NCI-H510A treated with DMSO at 0.1 percent for 48 hours (cell line): ENCODE results near the gene CAMK2N2.
"Not testable (repeated sequence)": the region's sequence is repeated elsewhere in the genome, so short reads cannot be mapped to it uniquely, and the experiment has no call there.

ENCODE experiments used
- DNase-seq: peaks from one replicate; lab custom pipeline; 2025; lab: John Stamatoyannopoulos, UW

The CAMK2N2 gene

DNA sequence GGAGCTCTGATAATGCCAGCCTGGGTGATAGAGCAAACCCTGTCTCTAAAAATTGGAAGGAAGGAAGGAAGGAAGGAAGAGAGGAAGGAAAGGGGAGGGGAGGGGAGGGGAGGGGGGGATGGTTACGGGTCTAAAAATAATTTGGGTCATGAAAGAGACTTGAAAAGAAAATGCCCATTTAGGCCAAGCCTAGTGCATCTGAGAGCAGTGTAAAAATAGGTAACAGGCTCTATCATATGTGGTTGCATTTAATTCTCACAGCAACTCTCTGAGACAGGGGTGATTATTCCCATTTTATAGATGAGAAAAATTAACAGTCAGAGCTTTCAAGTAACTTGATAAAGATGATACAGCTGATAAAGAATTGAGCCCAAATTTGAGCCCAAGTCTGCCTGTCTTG is 10.9 kb upstream of the CAMK2N2 start:
- no peak for DNase-seq

GRCh38 chr3:184267249-184267648 is 5.9 kb upstream of the CAMK2N2 start:
- DNase-seq = not testable (repeated sequence)

- DNase-seq = peak; percentile 81
Measured at GRCh38 chr3:184262764-184263179, 1.4 kb upstream of the CAMK2N2 start.

DNA sequence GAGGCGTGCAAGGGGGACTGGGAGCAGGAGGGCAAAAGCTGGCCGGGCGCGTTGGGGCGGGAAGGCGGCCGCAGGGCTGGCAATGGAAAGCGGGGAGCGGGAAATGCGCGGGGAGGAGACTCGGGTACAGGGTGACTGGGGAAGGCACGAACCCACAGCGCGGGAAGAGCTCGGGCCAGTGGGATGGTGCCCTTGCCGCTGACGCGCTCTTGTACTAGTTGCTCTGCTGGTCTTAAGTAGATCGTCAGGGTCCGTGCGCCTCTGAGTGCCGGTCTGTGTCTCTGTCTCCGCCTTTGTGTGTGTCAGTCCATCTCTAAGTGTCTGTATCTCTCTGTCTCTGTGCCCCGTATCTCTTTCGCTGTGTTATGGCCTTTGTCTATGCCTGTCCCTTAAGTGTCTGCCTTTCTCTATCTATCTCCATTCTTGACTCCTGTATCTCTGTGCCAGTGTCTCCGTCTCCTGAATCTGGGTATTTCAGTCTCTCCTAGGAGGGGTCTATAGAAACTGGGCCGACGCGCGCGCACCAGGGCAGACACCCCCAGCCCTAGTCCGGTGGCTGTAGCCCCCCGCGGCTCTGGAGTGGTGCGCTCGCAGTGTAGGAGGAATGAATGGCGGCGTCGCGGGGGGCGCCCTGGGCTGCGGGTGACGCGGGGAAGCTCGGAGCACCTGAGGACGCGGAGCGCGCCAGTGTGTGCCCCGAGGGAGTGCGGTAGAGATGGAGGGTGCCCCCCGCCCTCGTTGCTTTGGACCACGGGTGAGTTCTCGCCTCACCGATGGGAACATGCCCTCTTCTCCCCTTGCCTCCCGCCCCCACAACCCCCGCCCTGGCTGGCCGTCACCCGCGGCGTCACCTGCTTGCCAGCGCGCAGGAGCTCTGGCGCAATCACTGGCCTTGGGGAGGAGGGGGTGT is 756 bp upstream of the CAMK2N2 start:
- DNase-seq = peak; percentile 81

- DNase-seq = no peak
Measured at GRCh38 chr3:184260724-184261269, 556 bp downstream of the CAMK2N2 start.

DNA sequence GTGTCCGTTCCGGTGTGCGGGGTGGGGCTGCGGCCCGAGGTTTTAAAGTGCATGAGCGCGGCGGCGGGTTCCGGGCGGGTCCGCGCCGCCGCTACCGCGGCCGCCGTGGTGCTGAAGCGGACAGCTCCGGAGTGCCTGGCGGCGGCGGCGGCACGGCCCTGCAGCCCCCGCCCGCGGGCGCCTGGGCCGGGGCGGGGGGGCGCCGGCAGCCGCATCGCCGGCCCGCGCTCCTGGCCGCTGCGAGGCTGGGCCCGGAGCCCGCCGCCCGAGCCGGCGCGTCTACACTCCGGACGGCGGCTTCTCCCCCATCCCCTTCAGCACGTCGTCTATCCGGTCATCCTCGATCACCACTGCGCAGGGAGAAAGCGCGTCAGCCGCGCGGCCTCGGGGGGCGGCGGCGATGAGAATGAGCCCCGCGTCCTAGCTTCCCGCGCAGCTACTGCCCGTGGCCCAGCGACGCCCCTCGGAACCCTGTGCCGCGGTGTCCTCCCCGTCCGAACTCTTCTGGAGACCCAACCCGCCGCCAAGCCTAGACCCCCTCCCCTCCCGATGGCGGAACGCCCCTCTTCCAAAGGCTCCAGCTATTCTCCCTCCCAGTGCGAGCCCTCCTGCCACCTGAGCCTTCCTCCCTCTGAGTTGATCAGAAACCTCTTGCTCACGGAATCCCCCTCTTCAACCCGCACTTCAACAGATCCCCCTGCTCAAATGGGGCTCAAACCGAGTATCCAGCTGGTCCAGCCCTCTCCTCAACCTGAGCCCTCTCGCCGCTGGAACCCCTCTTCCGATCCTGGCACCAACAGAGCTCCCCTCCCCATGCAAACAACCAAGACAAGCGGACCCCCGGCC is 1.3 kb downstream of the CAMK2N2 start:
- no peak for DNase-seq

DNA sequence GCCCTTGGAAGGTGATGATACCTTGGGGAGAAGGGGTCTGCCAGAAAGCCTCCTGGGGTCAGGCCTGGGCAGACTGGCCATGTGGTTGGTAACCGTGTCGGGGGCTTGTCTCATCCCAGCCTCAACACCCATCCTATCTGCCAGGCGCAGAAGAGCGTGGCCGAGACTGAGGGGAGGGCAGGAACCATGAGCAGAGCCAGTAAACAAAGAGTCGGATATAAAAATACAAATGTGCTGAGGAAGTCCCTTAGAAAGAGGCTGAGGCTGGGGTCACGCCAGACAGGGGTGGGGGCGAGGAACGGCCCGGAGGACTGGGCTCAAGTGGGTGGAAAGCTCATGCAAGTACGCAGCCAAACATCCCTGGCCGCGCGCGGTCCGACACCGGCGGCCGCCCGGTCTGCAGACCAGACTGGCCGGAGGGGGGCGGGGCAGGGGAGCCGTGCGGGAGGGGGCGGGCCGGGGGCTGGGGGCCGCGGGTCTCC is 1.9 kb downstream of the CAMK2N2 start:
- no peak for DNase-seq

GRCh38 chr3:184258926-184259325 is 2.4 kb downstream of the CAMK2N2 start:
- no peak for DNase-seq

DNA sequence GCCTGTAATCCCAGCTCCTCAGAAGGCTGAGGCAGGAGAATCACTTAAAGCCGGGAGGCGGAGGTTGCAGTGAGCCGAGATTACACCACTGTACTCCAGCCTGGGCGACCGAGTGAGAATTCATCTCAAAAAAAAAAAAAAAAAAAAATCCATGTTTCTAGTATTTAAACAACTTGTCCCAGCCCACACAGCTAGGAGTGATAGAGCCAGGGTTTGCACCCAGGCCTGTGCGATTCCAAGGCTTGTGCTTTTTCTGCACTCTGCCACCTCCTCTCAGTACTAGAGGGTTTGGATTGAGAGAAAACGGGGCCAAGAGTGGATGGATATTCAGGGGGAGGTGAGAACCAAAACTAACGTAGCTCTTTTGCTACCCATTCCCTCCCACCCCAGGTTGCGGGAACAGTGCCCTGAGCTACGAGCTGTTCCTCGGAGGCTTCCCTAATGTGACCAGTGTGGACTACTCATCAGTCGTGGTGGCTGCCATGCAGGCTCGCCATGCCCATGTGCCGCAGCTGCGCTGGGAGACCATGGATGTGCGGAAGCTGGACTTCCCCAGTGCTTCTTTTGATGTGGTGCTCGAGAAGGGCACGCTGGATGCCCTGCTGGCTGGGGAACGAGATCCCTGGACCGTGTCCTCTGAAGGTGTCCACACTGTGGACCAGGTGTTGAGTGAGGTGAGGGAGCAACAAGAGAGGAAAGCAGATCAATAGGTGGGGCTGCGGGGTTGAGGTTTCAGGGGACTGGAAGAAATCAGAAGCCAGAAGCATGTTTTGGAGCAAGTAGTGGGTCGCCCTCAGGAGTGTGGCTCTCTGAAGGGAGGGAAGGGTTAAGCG is 4.1 kb downstream of the CAMK2N2 start:
- DNase-seq = no peak

DNA sequence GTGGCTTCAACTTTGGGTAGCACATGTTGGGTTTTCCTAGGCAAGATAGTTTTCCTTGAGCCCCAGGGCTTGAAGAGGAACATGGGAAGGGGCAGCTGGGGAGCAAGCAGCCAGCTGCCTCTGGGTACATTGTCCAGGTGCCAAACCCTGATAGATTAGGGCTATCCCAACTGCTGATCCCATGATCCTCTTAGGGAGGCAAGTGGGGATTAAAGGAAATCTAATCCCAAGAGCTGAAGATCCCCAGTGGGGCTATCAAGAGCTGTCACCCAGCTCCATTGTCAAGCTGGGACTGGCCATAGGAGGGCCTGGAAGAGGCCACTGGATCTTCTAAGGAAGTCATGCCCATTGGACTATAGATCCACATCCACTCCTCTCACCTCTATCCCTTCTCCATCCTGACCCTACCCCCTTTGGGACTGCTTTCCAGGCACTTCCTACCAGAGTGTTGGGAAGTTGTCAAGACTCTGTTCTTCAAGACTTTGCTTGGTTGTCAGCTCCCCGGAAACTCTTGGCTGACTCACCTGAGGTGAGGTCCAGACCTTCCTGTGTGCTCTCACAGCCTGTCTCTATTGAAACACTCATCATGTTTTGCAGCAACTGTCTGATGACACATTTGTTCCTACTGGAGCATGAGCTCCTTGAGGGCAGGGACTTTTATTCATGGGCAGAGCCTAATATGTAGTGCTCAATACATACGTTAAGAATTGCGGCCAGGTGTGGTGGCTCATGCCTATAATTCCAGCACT is 5.9 kb downstream of the CAMK2N2 start:
- DNase-seq = no peak

DNA sequence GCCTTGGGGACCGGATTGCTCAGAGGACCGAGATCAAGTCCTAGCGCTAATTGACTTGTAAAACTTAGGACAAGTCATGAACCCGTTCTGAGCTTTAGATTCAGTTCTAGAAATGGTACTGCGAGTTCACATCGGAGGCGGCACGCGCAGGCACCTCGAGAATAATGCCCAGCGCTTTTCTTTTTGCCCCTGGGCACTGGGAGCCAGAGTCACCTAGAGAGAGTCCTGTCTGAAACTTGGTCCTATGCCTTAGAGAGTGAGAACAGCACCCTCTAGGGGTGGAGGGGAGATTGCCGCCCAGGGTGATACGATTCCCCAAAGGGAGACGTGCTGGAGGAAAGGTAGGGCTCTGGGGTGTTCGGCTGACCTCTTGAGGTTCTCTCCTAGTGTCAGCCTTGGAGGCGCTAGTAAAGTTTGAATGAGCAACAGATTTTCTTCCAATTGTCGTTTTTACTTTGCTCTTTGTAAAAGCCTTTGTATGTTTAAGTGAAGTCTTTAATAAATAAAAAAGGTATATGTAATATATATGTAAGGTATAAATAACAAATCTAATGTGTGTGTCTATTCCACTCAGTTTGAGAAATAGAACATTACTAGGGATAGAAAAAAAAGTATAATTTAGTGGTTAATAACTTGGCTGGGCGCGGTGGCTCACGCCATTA is 11.1 kb downstream of the CAMK2N2 start:
- DNase-seq = peak; percentile 92

DNA sequence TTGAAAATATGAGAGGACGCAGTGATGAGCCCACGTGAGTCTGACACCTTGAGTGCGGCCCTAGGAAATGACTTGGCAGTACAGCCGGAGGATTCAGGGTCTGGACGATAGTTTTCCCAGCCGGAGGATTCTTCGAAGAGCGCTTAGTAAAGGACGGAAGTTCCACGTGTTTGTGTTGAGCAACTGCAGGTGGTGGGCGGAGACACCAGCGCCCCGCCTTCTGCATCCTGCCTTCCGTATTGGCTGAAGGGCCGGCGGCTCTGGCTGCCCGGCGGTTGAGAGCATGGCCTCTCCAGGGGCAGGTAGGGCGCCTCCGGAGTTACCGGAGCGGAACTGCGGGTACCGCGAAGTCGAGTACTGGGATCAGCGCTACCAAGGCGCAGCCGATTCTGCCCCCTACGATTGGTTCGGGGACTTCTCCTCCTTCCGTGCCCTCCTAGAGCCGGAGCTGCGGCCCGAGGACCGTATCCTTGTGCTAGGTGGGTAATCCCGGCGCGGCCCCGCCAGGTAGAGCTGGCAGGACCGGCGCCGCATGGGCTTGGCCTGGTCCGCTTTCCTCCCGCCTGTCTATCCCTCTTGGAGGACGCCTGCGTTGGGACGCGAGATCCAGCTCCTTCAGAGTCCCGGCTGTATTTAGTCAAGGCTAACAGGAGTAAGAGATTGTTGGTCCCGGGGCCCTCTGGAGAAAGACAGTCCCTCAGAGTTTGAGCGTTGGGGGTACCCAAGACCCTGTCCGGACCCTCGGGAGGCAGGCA is 11.8 kb downstream of the CAMK2N2 start, which contains the start of gene EEF1AKMT4:
EEF1AKMT4 (plus strand) TSS at position 261 of the 755 bp plus-strand sequence; CDS start at position 284, 23 bp downstream.
- peak; percentile 97 for DNase-seq

DNA sequence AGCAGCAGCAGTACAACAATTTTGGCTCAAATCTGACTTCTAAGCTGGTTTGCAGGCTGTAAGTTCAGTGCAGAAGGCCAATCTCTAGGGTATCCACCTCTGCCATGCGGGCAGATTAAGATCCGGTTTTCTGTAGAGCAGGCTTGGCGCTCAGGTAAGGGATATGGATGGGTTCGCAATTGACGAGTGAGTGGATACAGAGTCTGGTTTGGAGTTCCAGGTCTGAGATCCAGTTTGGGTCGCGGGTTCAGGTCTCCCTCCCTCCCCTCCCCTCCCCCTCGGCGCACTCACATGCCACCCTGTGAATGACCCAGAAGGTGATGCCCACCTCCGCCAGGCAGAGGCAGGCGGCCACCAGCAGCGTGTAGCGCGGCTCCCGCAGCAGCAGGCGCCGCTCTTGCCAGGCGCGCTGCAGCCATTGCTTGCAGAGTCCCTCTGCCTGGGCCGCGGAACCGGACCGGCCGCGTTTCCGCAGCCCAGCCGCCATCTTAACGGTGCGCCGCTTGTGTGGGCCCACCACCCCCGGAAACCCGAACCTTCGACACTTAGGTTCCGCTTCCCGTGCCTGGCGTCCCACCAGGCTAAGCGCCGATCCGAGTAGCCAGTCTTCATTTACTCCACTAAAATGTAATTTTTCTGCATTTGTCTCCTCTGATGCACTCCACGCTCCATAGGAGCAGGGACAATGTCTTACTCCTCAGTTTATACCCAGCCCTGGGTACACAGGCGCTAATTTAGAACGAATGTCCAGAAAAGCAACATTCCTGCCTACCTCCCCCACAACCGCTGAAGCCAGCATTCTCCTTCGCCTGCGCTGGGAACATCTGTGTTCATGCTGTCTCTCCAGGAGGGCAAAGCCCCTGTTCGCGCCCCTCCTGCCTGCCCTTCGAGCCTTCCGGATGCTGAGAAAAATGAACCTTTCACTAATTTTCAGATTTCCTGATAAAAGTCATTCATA is 12.6 kb downstream of the CAMK2N2 start, which contains the start of gene ALG3:
ALG3 (minus strand) TSS at position 509 of the 958 bp plus-strand sequence; CDS start at position 487, 22 bp downstream.
- peak; percentile 78 for DNase-seq

GRCh38 chr3:184242297-184242685 is 19.1 kb downstream of the CAMK2N2 start:
- no peak for DNase-seq

- peak; percentile 79 for DNase-seq
Measured at GRCh38 chr3:184241447-184242296, 19.7 kb downstream of the CAMK2N2 start.

GRCh38 chr3:184241141-184241446 is 20.3 kb downstream of the CAMK2N2 start:
- no peak for DNase-seq
